Measurements from ENCODE around the gene MTMR12. TPM values are rescaled to one million over a fixed set of nuclear protein-coding genes. Genes with fewer than 3 reads are reported as not detected.
A peak's percentile ranks its signal among the peaks of the same experiment; 100 is the strongest.

MTMR12 gene
- total and polyA plus RNA-seq, 2 of the 13 experiments (the other 11 are each of a cell fraction or from before 2014, with no cell fraction given) = 23.4 to 36.6 TPM

DNA sequence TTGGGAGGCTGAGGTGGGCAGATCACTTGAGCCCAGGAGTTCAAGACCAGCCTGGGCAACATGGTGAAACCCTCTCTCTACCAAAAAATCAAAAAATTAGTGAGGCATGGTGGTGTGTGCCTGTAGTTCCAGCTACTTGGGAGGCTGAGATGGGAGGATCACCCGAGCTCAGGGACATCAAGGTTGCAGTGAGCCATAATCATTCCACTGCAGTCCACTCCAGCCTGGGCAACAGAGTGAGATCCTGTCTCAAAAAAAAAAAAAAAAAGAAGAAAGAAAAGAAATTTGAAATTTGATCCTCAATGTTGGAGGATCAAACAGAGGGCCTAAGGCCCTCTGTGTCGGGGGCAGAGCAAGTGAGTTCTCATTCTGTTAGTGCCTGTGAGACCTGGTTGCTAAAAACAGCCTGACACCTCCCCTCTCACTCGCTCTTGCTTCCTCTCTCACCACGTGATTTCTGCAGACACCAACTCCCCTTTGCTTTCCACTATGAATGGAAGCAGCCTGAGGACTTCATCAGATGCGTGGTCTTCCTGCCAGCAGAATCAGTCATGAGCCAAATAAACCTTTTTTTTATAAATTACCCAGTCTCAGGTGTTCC, 130.2 kb downstream of the MTMR12 start:
- CTCF ChIA-PET (ENCODE audit: low intra/inter-chr PET ratio, low total read pairs) = no interaction called here
- no peak overlapping the region for H2AFZ ChIP-seq (ENCODE audit: low read length)

More for the DNA sequence above, 130.2 kb downstream of the MTMR12 start:
- H3K4me2 ChIP-seq (ENCODE audit: low read depth, low read length) = peak overlapping the region; percentile 24
- no peak for DNase-seq (ENCODE audit: low spot score)
- ATAC-seq = peak; percentile 48; the same call in 1 of the 3 replicates
- 30% methylated on average over 5 of the region's 5 CpGs for WGBS (ENCODE audit: low lambda C conversion rate)
- 0 out of 2 replicates have a peak, but pooled peaks have one; percentile 65 for TF ChIP-seq ZNF121 (CRISPR knock-in tag; IDR thresholded peaks at IDR 0.05)
- TF ChIP-seq ZBTB1 (CRISPR knock-in tag; IDR thresholded peaks at IDR 0.05; ENCODE audit: borderline replicate concordance) = no peak
- no peak for FAIRE-seq
- H3K9me3 ChIP-seq (ENCODE audit: low read length) = peaks cover 2% of the 10 kb centered on the region; the same call in 1 of the 2 replicates
- H3K36me3 ChIP-seq (replicated peaks in 1 of 2; ENCODE audit: control insufficient read depth in 1 of 2, insufficient read depth in 2 of 2, low read length in 2 of 2) = no peaks in the 10 kb centered on the region
- peaks cover 9% of the 10 kb centered on the region; the same call in 1 of the 2 replicates for H3K4me1 ChIP-seq (ENCODE audit: insufficient read depth, low read length)
- no peak overlapping the region for H3K4me3 ChIP-seq (replicated peaks in 1 of 3; ENCODE audit: insufficient read depth in 1 of 3, low read depth in 2 of 3, low read length in 3 of 3)
- intact Hi-C loops (cut with micrococcal nuclease; ENCODE audit: unreplicated experiment) (no loop called here), in situ Hi-C loops (cut with HindIII; ENCODE audit: extremely low pct_ligation_motif_present, low pct_unique_long_range_greater_than_20kb) (no loop called here)
- POLR2A ChIA-PET = no interaction called here
- H3K27me3 ChIP-seq (ENCODE audit: control insufficient read depth in 1 of 2, insufficient read depth in 2 of 2, low read length in 2 of 2) = no peaks in the 10 kb centered on the region
- H3K27ac ChIP-seq (ENCODE audit: extremely low read length, insufficient read depth, low read length) = no peak overlapping the region
- BruUV-seq (replicated peaks) = no TSS peak
- H3K79me2 ChIP-seq (ENCODE audit: insufficient read depth, low read length) = no peaks in the 10 kb centered on the region
- H3K9ac ChIP-seq (ENCODE audit: insufficient read depth, low read depth, low read length) = no peak overlapping the region
- H4K20me1 ChIP-seq (ENCODE audit: insufficient read depth, low read length) = no peaks in the 10 kb centered on the region

Small RNAs within 50 kb of the gene (small RNA-seq; reads per million reads assigned to genes)
- 0 to 0.97 (median 0.33) reads per million in 3 experiments for gene RNU6-1079P (ENCODE audit: insufficient read depth in 2 of 3, insufficient read length in 3 of 3, low read depth in 2 of 3, low replicate concordance in 1 of 3)
- gene RNU6-378P (ENCODE audit: insufficient read depth in 2 of 3, insufficient read length in 3 of 3, low read depth in 2 of 3, low replicate concordance in 1 of 3) = 0 to 0.97 (median 0.33) reads per million in 3 experiments

Other genes with a start within 250 kb of the MTMR12 start
- 84.5 and 102 TPM in 2 replicates for gene GOLPH3, start 138.6 kb downstream of the MTMR12 start, total RNA-seq (2016; rRNA removed; fragmentation: Illumina TruSeq; extraction: Trizol)
- 52.5 and 59.5 TPM in 2 replicates for gene GOLPH3, start 138.6 kb downstream of the MTMR12 start, polyA plus RNA-seq (2011; rRNA removed)
- 89.0 and 139 TPM in 2 replicates for gene ZFR, start 131.8 kb upstream of the MTMR12 start, total RNA-seq (2016; rRNA removed; fragmentation: Illumina TruSeq; extraction: Trizol)
- gene ZFR, start 131.8 kb upstream of the MTMR12 start, polyA plus RNA-seq (2011; rRNA removed) = 77.1 and 92.8 TPM in 2 replicates

All from HepG2 (cell line).